Anterior cingulate cortex (tissue), 58 donors: ENCODE data around the gene TEP1.
"Not testable (repeated sequence)": the region's sequence is repeated elsewhere in the genome, so short reads cannot be mapped to it uniquely, and the experiment has no call there.

Source experiments
- DNase-seq, 58 donors: peaks; one replicate each; lab custom pipeline; 2025; lab: John Stamatoyannopoulos, UW

Gene TEP1

DNA sequence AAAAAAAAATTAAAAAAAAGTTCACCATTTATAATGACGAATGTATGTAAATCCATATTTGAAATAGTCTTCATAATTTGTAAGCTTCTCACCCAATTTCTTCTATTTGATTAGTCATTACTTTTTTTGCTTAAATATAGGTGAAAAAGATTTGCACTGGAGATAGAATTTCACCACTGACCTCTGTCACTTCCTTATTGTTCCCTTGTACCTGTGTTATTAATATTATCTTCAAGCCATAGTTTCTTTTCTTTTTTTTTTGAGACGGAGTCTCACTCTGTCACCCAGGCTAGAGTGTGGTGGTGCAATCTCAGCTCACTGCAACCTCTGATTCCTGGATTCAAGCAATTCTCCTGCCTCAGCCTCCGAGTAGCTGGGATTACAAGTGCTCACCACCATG is 15.8 kb downstream of the TEP1 start:
- no peak for DNase-seq

DNA sequence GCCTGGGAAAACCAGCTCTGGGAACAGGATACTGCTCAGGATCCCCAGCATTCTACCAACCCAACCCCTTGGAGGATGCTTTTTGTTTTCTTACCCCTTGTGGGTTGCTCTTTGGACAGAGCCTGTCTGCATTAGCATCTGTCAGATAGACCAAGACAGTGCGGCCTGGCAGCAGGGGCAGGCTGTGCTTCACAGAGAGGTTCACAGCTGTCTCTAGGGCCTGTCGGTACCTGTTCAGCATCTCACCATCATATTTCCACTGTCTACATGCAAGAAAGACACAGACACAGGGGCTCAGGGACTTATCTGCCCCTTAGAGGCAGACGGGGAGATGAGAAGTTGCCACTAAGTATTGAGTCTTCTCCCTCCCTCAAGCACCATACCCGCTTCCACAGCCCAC is 21.8 kb downstream of the TEP1 start:
- no peak for DNase-seq

DNA sequence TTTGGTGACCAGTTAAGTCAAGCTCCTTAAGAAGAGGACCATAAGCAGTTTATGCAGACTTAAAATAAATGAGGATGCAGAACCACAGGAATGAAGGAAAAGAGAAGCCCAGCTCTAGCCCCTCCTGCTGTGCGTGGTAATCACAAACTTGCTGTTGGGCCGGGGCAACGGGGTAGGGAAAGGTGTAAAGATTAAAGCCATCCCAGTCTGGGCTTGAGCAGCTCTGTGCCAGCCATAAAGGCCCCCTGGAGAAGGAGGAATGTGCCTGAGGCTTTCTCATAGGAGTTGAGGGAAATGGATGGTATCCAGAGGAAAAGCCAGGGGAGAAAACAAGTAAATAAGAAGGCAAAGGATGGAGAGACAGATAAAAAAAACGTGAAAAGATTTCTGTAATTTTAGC is 25.1 kb downstream of the TEP1 start:
- no peak for DNase-seq

DNA sequence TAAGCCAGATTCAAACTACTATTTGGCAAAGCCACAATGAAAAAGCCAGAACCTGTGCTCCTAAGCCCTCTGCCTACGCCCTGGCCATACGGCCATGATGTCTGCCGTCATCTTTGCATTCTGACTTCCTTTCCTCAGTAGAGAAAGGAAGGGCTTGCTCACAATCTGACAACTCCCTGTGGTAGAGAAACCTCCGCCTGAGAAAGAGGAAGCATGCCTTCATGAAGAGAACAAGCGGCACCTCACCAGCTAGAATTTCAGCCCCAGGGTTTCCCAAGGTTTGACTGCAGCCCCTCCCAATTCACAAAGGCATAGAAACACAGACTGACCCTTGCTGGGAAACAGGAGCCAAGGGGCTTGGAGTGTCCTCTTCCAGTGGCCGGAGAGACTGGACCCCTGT is 25.7 kb downstream of the TEP1 start:
- no peak for DNase-seq

DNA sequence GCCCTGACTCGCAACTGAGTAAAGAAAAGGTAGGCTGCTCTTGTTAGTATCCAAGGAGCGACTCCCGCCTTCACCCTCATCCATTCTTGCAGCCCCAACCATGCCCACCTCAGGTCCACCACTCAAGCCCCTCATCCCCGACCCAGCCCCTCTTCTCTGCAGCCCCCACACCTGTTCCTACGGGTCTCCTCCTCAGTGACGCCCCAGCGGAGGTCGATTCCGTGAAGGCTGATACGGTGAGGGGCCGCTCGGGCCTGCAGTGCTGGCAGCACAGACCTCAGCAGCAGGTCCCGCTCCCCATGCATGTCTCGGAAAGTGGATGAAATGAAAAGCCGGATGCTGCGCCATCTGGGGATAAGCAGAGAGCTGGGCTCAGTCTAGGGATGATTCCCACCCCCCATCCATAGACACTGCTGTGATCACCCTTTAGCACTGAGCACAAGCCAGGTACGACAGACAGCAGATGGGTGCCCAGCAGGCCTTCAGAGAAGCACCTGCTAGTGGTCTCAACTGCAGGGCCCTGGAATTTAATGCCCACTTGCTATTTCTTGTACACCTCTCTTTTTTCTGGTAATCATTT is 26.9 kb downstream of the TEP1 start:
- DNase-seq: no peak

DNA sequence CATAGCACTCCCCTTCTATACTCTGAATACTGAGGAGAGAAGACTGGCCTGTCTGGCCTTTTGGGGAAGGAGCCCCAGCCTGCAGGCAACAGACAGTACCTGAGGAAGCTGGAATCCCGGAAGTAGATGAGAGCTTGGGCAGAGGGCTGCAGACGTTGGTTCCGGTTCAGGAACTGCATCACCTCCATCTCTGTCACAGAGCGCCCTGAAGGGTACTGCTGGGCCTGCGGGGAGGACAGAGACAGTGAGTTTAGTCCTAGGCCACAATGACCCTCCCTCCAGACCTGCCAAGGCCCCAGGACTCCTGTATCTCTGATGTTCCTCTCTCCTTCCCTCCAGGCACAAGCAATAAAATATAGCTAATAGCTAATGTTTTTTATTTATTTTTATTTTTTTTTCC is 28.4 kb downstream of the TEP1 start:
- DNase-seq: no peak

DNA sequence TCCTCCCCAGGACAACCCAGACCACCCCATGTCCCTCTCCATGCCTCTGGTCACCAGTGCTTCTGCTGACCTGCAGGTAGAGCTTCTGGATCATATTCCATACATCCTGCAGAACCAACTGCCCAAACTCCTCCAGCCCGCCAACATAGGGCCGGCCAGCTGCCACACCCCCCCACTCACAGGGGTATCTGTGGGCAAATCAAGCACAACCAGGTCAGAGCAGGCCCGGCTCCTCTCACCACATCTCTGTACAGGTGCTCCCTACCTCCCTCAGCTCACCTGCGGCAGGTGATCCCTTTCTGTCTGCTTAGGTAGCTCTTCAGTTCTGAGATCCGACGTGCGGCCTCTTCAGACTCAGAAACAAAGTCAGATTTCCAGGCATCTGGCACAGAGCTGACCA is 29.0 kb downstream of the TEP1 start:
- DNase-seq: no peak

DNA sequence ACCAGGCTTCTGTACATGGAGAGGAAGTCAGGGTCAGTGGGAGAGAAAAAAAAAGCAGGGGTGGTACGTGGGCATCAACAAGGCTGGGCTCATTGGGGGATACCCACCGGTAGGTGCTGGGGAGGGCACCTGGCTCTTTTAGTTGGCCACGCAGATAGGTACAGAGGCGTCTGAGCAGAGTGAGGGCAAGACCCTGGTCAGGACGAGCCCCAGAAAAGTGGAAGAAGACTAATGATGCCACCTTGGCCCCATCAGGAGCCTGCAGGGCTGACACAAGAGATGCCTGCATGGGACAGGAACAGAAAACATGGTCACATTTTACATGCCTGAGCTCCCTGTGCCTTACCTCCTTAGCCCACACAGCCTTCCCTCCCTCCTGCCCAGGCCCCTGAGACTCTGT is 29.7 kb downstream of the TEP1 start:
- no peak for DNase-seq

DNA sequence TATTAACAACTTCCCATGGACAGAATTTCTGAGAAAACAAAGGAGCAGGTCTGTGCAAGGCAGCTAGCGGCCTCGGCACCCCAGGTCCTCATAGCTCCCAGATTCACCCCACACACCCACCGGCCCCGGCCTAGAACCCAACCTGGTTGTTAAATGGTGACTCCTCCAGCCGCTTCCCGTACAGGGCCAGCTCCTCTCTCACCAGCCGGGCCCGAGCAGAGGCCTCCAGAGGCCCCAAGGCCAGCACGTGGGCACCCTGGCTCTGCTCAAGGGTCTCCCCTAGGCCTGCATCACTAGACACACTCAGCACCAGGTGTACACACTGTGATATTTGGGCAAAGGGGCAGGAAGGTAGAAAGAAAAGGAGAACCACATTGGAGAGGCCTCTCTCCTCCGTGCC is 30.3 kb downstream of the TEP1 start:
- DNase-seq: no peak

DNA sequence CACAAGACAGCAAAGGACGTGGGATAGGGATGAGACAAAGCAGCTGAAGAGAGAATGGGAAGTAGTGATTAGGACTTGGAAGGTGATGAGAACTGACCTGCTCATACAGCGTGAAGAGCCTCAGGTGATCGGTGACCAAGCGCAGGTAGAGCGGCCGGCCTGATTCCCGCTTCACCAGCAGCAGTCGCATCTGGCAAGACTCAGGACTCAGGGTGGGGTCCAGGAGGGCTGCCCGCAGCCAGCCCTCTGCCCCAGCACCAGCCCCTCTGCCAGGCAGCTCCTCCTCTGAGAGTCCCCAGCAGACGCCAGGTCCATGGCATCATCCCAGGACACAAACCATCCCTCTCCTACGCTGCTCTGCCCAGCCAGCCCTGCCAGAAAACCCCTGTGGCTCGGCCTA is 30.8 kb downstream of the TEP1 start:
- no peak for DNase-seq

DNA sequence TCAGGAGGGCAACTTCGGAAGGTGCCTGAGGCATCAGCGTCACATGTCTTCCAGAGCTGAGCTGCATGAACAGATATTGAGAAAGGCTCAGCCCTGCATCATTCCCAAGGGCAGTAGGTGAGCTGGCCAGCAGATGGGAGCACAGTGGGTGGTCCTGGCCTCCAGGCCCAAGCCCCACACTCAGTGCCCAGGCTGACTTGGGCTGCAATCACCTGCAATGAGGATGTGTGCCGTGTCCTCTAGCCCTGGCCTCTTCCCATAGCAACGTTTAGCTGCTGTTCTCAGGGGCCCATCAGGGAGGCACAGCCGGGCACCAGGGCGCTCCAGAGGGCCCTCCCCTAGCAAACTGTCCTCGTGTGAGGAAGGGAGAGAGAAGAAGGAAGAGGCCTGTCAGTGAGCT is 32.0 kb downstream of the TEP1 start:
- DNase-seq: no peak

DNA sequence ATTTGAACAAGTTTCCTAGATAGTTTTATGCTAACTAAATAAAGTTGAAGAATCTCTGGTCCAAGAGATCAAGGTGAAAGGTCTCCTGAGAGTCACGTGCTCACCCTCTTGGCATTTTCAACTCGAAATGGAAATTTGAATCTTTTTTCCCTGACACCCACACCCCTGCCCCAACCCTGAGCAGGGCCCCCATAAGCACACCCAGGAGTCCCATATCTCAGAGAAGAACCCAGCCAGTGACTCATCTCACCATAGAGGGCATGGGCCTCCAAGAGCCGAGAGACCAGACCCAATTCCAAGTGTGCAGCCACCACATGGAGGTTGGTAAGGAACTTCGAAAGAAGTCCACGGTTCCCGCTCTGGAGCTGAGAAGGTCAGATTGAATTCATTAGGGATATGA is 32.6 kb downstream of the TEP1 start:
- no peak for DNase-seq

DNA sequence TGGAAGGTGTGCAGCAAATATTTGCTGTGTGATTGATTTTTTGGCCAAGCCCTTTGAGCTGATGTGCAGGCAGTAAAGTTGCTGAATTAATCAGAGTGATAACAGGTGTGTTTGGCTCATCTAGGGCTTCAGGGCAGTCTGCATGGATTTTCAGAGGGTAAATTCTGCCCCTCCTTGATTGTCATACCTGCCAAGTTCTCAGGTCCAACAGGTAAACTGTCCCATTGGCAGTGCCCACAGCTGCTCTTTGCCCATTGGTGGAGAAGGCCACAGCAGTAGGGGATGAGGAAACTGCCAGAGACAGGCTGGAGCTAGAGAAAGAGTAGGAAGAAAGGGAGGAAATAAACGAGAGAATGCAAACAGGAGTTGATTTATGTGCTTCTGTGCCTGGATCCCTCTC is 33.6 kb downstream of the TEP1 start:
- no peak for DNase-seq

DNA sequence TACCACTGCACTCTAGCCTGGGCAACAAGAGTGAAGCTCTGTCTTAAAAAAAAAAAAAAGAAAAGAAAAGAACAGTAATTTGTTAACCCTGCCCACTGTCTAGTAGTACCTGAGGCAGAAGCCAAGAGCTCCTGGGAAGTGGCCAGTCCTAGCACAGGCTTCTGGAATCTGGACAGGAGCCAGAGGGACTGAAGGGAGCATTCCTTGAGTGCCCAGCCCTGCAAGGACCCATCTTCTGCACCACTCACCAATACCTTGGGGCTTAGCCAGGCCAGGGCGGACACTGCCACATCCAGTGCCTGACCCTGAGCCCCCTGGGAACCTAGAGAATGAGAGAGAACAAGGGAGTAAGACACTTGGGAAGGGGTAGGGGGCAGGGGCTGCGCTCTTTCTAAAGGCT is 36.1 kb downstream of the TEP1 start:
- no peak for DNase-seq

DNA sequence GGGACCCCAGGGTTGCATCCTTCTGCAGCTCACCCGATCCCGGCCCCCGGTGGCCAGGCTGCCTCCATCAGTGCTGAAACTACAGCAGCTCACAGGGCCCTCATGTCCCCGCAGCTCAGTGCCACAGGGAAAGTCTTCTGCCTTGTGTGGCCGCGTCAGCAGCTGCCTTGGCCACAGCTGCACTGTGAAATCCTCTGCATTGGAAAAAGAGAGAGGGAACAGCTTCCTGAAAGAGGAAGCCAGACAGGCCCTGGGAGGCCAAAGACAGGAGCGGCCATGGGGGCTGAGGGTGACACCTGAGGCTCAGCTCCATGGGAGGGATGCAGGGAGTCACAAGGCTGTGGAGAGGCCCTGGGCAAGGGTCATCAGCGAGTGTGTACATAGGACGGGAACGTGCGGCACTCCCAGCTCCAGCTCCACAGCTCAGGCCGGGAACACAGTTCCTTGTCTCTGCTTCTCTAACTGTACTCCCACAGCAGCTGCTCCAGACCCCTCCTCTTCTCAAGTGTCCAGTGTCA is 37.2 kb downstream of the TEP1 start:
- DNase-seq: no peak

DNA sequence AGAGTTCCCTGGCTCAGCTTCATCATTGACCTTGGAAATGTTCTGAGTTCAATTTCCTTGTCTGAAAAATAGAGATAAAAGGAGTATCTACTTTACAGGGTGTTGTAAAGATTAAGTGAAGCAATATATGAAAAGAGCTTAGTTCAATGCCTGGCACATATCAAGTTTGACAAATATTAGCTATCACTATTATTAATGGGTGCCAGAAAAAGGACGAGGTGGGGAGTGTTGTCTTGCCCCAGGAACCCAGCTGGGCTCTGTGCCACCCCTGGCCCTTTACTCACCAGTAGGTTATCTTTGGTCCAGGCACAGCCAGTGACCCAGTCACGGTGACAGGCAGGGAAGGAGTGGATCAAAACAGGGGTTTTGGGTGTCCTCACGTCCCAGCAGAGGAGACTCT is 37.8 kb downstream of the TEP1 start:
- no peak for DNase-seq

DNA sequence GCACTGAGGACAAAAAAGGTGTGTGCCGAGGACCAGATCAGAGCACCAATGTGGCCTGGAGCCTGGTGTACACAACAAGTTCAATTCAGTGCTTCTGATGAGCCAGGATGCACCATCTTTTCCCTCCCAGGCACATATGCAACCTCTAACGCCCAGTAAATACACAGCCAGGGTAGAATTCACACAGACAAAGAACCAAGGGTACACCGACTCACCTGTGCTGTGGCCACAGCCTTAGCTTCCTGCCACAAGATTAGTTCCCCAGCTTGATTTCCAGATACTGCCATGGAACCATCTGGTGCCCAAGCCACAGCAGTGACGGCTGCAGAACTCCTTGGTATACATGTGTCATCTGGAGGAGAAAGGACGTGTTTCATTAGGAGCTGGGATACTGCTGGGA is 40.5 kb downstream of the TEP1 start:
- DNase-seq: no peak

DNA sequence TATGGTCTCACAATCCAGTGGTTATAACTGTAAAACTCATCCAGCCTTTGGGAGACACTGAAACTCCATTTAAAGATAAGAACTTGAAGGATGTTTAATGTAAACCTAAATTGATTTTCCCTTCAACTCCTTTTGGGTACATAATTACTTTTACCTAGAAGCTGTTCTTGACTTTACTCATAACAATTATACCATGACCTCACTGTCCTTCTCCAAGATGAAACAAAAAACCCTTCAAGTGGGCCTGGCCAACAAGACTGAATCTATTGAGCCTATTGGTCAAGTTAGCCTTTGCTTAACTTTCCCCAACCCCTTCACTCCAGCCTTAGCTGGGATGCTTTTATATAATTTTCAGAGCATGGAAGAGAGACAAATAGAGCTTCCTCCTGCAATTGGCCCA is 47.4 kb downstream of the TEP1 start:
- no peak for DNase-seq

DNA sequence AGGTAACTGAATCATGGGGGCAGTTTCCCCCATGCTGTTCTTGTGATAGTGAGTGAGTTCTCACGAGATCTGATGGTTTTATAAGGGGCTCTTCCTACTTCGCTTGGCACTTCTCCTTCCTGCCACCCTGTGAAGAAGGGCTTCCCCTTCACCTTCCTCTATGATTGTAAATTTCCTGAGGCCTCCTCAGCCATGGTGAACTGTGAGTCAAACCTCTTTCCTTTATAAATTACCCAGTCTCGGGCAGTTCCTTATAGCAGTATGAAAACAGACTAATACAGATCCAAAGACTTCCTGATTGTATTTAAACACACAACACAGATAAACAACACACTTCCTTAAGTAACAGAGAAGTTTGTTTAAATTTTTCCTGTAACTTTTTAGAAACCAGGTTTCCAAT is 54.8 kb downstream of the TEP1 start:
- not testable (repeated sequence) for DNase-seq

DNA sequence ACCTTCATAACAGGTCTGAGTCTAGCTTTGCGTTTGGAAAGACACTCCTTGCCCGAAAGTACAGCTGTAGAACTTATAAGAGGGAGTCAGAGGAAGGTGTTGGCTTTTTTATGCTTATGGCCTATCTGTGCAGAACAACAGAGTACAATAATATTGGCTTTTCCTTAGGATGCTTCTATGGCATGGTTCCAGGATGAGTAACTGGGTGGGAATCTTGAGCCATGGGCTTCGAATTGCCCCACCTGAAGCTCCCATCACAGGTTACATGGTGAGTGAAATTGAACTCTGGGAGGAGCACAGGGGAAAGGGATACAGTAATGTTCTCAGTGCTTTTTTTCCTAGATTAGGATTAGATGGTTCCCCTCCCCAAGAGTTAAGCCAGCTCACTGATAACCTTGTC is 56.9 kb downstream of the TEP1 start:
- DNase-seq: no peak

DNA sequence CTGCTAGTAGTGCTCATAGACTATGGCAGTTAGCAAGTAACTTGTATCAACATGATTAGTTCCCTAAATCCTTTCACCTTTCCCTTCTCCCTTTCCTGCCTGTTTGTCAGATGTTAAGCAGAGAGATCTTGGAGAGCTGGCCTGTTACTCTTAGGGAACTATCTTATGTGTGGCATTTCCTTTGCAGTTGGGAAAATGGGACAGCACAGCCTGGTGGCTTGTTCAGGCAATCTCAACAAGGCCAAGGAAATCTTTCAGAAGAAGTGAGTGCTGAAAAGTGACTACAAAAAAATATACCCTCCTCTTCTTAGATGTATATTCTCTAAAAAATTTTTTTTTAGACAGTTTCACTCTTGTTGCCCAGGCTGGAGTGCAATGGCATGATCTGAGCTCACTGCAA is 62.4 kb downstream of the TEP1 start:
- no peak for DNase-seq

DNA sequence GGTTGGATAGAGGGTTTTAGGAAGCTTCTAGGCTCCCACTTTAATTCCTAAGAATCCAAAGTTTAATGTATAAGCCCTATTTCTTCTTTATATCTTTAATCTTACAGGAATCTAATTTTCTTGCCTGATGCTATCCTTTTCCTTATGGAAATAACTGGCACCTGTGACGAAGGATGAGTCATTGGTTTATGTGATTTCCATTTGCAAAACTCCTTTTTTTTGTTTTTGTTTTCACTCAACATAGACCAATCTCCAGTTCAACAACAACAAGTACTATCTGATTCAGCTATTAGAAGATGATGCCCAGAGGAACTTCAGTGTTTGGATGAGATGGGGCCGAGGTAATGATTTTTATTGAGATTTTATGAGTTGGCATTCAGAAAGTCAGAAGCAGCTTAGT is 63.0 kb downstream of the TEP1 start:
- no peak for DNase-seq

DNA sequence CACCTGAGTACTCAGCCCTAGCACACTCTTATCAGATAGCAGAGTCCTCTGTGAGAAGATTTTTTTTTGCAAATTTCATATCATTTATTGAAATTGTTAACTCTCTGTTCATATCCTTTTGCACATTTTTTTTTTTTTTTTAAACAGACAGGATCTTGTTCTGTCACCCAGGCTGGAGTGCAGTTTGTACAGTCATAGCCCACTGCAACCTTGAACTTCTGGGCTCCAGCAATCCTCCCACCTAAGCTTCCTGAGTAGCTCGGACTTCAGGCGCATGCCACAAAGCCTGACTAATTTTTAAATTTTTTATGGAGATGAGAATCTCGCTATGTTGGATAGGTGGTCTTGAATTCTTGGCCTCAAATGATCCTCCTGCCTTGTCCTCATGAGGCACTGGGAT is 65.6 kb downstream of the TEP1 start:
- DNase-seq: no peak
